MM.1S (cell line): ENCODE results near the gene DOK6.
A peak's percentile ranks its signal among the peaks of the same experiment; 100 is the strongest.

ENCODE experiments used
- EZH2 ChIP-seq: fragments of 300-600 bp; sonication (generic); optimal IDR thresholded peaks from 2 replicates; pipeline ENCODE3; 2017; ENCODE audit warnings: low read depth, mild to moderate bottlenecking, antibody characterized with exemption, low read length, mixed read lengths
- EZH2phosphoT487 ChIP-seq: fragments of 300-600 bp; sonication (generic); IDR thresholded peaks from 2 replicates; pipeline ENCODE4 v1.6.1; 2018; ENCODE audit warnings: antibody characterized with exemption, low read length
- TF ChIP-seq, protein P1 (sequence below): fragments of 300-600 bp; sonication (generic); IDR thresholded peaks from 2 replicates; pipeline ENCODE4 v1.5.1; 2016; ENCODE audit warnings: antibody characterized with exemption, low read length, mixed read lengths

DNA sequence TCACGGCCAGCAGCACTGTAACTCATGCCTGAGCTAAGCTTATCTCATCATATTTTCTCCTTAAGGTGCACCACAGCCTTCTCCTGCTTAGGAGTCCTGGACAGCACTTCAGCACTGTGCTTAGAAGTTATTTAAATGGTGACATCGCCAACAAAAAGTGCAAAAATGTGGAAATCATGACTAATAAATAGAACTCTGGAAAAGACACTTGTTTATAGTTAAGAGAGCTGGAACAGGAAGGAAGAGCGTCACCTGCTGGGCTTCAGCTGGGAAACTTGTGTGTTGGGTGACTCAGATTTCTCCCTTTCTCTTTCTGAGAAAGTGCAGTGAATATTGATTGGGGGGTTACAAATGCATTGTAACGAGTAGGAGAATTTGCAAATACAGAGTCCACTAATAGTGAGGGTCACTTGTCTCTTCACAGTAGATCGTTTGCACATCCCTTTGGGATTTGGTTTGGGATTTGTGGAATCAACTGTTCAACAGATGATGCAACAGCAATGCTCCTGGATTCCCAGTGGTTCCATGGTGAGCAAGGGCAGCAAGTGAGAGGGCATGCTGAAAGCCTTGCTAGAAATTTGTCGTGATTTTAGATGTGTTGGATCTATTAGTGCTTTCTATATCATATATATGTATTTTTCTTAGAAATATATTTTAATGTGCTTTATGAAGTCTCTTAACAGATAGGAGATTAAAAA, 84.2 kb downstream of the DOK6 start:
- TF ChIP-seq, protein P1, sequence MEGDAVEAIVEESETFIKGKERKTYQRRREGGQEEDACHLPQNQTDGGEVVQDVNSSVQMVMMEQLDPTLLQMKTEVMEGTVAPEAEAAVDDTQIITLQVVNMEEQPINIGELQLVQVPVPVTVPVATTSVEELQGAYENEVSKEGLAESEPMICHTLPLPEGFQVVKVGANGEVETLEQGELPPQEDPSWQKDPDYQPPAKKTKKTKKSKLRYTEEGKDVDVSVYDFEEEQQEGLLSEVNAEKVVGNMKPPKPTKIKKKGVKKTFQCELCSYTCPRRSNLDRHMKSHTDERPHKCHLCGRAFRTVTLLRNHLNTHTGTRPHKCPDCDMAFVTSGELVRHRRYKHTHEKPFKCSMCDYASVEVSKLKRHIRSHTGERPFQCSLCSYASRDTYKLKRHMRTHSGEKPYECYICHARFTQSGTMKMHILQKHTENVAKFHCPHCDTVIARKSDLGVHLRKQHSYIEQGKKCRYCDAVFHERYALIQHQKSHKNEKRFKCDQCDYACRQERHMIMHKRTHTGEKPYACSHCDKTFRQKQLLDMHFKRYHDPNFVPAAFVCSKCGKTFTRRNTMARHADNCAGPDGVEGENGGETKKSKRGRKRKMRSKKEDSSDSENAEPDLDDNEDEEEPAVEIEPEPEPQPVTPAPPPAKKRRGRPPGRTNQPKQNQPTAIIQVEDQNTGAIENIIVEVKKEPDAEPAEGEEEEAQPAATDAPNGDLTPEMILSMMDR = peak; percentile 29
- TF ChIP-seq EZH2phosphoT487 (no peak), EZH2 (no peak)
